NAMALWA (cell line): ENCODE results near the gene GALNT5.
"Not testable (repeated sequence)": the region's sequence is repeated elsewhere in the genome, so short reads cannot be mapped to it uniquely, and the experiment has no call there.

ENCODE experiments used
- DNase-seq: peaks from one replicate; pipeline ENCODE4 v3.0.0-alpha.2; 2015; ENCODE audit warnings: low spot score

Gene GALNT5

DNA sequence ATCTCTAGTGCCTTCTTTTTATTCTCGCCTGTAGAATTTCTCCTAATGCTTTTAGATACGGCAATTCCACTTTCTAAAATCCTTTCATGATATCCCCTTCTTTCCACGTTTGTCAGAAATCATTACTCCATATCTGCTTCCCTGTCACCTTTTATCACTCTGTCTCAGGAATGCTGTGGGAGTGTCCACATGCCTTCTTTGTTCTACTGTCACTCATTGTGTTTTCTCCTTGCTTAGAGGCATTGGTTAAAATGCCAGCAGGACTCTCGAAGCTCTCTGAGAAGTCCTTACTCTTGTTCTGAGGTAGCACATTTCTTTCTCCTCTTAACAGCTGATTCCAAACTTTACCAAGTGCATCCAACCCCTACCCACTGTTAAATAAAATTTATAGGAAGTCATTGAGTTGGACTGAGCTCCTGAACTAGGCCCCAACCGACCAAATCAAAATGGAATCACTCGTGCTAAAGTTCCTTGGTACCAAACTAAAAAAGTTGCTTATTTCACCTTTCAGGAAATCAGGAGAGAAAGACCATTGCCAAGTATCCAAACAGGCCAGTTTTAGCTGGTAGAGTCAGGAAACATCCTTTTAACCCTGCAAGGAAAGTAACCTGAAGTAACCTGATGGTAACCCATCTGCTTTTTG, 10.6 kb upstream of the GALNT5 start:
- DNase-seq: no peak

DNA sequence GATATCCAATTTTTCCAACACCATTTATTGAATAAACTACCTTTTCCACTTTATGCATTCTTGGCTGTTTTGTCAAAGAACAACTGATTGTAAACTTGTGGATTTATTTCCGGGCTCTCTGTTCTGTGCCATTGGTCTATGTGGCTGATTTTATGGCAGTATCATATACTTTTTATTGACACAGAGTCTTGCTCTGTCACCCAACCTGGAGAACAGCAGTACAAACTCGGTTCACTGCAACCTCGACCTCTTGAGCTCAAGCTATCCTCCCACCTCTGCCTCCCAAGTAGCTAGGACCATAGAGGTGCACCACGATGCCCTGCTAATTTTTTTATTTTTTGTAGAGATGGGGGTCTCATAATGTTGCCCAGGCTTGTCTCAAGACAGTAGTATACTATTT, 6.7 kb upstream of the GALNT5 start:
- no peak for DNase-seq

DNA sequence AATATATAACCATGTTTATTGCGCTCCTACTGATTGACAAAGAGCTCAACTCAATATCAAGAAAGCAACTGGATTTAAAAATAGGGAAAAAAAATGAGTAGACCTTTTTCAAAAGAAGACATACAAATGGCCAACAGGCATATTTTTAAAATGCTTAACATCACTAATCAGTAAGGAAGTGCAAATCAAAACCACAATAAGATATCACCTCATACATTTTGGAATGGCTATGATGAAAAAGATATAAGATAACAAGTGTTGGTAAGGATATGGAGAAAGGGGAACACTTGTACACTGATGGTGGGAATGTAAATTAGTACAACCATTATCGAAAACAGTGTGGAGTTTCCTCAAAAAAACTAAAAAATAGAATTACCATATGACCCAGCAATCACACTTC, 5.6 kb upstream of the GALNT5 start:
- no peak for DNase-seq

DNA sequence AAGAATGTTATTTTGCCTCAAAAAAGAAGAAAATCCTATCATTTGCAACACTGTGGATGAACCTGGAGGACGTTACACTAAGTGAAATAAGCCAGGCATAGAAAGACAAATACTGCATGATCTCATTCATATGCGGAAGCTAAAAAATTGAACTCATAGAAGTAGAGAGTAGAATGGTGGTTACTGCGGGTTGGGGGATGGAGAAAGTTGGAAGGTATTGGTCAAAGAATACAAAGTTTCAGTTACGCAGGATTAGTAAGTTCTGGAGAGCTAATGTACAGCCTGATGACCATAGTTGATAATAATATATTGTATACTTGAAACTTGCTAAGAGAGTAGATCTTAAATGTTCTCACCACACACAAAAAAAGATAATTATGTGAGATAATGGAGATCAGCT, 5.0 kb upstream of the GALNT5 start:
- DNase-seq: no peak

DNA sequence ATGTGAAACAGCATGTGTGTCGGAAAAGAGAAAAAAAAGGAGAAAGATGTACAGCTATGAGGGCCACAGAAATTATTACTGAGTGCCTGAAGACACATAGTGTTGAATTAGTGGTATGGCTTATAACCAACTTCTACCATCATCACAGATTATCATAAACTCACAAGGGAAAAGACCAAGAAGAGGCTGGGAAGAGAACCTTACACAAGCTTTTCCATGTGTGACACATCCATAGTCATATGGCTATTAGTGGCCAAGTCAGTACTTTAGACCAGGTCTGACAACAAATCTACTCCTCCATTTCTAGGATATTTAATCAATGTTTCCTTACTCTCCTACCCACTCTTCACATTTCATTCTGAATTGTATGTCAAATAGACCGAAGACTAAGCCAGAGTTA, 3.5 kb upstream of the GALNT5 start:
- no peak for DNase-seq

DNA sequence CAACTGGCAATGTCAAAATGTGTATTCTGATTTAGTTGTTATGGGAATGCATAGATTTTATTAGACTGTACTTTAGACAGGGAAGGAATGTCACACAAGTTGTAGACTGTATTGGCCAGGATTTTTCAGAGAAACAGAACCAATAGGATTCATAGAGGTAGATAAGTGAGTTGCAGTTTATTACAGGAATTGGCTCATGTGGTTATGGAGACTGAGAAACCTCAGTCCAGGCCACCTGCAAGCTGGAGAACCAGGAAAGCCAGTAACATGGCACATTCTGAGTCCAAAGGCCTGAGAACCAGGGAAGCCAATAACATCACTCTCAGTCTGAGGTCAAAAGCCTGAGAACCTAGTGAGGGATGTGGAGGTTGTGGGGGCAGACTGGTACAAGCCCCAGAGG, 1.8 kb upstream of the GALNT5 start:
- no peak for DNase-seq

DNA sequence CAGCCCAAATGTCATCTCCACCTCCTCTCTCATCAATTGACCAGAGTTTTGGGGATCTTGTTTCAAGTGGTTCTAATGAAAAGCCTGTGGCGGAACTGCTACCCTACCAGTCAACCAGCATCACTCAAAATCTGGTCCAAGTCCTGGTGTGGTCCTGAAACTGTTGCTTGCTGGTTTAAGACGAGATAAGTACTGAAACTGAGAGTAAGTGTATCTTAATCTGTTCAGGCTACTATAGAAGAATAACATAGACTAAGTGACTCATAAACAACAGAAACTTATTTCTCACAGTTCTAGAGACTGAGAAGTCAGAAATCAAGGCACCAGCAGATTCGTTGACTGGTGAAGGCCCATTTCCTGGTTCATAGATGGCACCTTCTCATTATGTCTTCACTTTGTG, 879 bp upstream of the GALNT5 start:
- no peak for DNase-seq

DNA sequence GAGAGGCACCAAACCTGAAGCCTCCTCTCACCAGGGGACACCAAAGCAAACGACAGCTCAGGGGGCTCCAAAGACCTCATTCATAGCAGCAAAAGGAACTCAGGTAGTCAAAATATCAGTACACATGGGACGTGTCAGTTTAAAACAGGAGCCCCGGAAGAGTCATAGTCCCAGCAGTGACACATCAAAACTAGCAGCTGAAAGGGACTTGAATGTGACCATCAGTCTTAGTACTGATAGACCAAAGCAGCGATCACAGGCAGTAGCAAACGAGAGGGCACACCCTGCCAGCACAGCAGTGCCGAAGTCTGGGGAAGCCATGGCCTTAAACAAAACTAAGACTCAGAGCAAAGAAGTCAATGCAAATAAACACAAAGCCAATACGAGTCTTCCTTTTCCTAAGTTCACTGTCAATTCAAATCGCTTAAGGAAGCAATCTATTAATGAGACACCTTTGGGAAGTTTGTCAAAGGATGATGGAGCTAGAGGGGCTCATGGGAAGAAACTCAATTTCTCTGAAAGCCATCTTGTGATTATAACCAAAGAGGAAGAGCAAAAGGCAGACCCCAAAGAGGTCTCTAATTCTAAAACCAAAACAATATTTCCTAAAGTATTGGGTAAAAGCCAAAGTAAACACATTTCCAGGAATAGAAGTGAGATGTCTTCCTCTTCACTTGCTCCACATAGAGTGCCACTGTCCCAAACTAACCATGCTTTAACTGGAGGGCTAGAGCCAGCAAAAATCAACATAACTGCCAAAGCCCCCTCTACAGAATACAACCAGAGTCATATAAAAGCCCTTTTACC, 1.2 kb downstream of the GALNT5 start:
- DNase-seq: no peak

DNA sequence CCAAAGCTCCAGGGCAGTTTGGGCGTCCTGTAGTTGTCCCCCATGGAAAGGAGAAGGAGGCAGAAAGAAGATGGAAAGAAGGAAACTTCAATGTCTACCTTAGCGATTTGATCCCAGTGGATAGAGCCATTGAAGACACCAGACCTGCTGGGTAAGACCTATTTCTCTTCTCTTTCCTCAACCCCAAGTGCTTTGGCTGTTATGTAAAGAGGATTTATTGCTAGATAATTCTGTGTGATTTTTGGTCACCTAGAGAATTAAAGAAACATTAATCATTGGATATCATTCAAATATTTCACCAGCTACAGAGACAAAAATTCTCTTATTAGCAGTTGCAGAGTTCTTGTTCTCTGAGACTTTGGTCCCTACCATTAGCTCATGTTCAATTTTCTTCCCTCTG, 1.9 kb downstream of the GALNT5 start:
- no peak for DNase-seq

DNA sequence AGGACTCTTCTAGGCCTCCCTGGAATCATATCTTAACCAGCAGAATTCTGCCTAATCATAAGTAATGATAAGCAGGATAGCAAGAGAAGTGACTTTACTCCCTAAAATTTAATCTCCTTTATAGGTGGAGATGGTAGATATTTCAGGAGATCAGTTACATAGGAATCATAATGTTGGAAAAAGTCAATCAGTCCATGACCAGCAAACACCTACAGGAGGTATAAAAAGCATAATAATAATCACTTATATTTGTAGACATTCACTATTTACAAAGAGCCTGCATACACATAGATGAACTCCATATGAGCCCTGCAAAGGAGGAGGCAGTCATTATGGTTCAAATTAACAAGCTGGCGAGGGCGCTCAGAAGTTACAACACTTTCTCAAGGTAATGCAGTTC, 2.5 kb downstream of the GALNT5 start:
- no peak for DNase-seq

DNA sequence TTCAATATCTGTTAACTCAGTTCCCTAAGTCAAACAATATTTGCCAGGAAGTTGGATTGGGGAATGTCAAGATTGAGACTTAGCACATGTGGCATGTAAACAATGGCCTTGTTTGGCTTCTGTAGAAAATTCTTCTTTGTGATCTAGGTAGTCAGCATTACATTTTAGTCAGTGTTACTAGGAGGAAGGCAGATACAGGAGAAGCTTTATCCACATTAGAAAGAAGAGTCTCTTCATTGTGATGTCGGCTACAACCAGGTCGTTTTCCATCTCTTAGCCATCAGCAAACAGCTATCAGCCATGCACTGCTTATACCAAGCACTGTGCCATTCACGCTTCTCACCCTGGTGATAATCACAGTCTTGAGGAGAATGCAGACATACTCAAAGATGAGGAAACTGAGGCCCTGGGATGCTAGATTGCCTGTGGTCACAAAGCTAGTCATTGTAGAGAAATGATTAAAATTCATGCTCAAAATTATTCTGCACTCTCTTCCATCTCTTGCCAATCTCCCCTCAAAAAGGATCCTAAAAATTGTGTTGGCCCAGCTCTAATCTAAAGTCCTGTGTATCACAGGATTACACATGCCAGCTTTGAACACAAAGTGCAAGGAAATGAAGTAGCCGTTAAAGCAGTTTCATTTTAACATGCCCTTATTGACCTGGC, 3.2 kb downstream of the GALNT5 start:
- DNase-seq: no peak

DNA sequence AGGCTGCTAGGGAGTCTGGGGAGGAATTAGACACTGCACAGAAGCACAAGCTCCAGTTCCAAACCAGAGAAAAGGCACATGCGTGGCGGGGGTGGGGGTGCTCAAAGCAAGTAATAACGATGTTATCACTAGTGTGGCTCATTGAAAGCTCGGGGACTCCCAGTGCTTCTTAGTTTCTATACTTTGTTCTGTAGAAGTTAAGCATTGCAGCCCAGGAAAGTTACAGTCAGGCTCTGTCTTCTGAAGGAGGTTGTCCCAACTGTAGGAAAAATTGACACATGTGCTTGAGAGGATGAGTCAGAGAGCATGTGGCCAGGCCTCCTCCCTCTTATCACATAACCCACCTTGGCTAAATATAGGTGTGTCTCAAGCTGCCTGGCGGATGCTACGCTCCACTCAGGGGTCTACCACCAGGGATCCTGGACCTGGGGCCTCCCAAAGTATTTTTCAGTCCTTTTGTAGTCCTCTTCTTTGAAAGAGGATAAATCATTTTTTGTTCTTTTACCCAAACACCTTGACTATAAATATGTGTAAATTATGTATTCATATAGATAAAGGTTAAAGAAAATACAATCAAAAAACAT, 3.8 kb downstream of the GALNT5 start:
- no peak for DNase-seq

DNA sequence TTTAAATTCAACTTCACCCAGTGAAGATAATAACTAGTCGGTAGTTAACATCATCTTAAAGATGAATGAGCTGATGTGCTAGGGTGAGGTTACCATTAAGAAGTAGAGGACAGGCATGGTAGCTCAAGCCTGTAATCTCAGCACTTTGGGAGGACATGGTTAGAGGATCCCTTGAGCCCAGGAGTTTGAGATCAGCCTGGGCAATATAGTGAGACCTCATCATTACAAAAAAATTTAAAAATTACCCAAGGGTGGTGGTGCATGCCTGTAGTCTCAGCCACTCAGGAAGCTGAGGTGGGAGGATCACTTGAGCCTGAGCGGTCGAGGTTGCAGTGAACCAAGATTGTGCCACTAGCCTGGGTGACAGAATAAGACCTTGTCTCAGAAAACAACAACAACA, 4.7 kb downstream of the GALNT5 start:
- no peak for DNase-seq

DNA sequence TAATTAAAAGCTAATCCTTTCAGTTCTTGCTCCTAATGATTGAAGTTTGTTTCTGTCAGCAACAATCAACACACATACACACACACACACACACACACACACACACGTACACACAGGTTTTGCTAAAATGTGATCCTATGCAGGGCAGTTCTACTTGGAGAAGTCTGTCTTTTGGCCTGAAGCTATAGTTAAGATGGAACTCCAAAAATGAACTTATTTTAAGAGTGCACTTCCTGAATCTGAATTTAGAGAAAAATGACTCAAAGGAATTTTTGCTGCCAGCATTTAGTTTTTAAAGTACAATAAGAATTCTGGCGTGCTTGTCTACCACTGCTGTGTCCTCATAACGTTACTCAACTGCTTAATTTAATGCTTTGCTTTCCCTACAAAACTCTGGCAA, 6.6 kb downstream of the GALNT5 start:
- DNase-seq: no peak

DNA sequence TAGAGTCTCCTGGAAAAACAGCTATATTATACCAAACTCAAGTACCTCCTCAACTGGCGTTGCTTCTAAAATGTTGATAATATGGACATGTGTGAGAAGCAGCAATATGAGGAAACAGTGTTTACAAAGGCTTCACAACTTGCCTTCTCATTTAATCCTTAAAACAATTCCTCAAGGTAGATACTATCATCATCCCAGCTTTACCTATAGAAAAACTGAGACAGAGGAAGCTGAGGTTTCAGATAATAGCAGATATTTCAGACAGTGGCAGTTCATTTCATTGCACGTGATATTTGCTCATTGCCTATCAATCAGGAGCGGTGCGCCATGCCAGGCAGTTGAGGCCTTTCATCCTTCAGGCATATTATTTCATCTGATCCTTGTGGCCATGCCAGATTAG, 8.3 kb downstream of the GALNT5 start:
- DNase-seq: no peak

DNA sequence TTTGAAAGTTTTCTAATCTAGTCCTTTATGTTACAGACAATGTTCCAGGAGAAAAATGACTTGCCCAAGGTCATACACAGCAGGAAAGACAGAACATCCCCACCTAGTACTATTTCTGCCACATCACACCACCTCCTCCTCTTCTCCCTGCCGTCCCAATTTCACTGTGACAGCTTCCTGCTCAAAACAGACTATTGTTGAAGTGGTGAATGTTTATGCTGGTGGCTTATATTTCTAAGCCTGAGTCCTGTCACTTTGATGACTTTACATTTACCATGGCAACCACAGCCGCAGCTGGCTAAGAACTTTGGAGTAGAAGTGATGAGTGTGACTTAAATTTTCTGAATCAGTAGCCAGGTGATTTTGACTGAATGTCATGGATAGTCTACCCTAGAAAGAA, 10.0 kb downstream of the GALNT5 start:
- DNase-seq: no peak

DNA sequence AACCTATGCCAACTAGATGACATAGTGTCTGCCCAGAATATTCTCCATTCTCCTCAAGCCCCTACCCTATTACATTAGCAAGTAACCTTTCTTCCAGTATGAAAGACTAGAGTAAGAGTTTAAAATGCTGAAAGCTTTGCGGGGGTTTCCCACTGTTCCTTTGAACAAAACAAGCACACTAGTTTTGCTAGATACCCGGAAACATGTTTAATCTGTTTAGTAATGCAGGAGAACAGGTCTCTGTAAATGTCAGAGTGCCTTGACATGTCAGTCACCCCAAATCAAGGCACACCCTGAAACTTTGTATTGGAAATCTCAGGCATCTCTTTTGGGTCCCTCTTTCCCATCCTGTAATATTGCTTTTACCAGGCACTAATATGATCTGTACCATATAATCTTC, 11.6 kb downstream of the GALNT5 start:
- no peak for DNase-seq

DNA sequence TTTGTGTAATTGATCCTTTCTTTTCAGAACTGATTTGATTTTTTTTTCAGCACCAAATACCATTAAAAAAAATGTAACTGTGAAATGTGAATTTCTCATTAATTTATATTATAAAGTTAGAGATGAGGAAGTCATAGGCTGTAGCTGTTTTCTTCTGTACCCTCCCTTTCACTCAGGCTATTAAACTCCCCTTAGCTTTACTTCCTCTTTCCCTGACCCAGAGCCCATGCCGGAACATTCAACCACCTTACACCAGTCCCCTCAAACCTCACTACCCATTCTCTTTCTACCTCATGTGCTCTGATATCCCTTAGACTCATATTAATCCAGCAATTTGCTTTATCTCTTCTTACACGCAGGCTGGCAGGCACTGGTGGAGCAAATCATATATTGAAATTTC, 12.4 kb downstream of the GALNT5 start:
- DNase-seq: peak; percentile 15

DNA sequence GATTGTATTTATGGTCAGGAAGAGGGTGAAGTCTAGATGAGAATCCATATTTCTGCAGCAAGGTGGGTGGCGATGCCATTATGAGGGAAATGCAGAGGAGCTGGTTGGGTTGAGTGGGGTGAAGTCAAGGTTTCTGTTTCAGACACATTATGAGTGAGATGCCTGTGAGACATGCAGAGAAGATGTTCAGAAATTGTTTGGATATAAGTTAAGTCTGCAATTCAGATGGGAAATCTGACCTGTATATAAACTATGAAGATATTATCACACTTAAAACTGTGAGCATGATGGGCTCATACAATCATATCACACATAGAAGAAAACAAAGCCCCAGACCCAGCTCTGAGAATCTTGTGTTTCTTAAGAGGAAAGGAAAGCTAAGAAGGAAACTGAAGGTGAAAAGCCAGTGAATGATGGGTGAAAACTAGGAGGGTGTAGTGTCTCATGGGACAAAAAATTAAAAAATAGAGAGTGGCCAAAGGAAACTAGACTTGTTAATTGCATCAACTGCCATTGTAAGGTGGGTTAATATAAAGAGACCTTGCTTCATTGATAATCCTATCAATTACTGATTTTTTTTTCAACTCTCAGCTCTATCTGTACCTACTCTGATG, 14.2 kb downstream of the GALNT5 start:
- DNase-seq: no peak

DNA sequence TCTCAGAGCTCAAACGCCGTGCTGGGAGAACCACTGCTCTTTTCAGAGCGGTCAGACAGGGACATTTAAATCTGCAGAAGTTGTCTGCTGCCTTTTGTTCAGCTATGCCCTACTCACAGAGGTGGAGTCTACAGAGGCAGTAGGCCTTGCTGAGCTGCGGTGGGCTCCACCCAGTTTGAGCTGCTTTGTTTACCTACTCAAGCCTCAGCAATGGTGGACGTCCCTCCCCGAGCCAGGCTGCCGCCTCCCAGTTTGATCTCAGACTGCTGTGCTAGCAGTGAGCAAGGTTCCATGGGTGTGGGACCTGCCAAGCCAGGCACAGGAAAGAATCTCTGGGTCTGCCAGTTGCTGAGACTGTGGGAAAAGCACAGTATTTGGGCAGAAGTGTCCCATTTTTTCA, 21.8 kb downstream of the GALNT5 start:
- DNase-seq: not testable (repeated sequence)

DNA sequence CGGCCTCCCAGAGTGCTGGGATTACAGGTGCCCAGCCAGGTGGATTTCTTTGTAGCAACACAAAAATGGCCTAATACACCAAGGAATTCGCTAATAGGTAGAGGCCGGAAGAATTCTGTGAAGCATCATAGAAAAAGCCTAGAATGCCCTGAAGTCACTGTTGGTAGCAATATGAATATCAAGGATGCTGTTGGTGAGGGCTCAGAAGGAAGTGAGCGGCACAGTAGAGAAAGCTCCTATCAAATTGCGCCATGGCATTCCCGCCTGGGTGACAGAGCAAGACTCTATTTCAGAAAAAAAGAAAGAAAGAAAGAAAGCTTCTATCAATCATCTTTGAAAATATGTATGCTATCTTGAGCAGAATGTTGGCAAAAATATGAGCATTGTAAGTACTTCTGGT, 23.8 kb downstream of the GALNT5 start:
- DNase-seq: no peak

DNA sequence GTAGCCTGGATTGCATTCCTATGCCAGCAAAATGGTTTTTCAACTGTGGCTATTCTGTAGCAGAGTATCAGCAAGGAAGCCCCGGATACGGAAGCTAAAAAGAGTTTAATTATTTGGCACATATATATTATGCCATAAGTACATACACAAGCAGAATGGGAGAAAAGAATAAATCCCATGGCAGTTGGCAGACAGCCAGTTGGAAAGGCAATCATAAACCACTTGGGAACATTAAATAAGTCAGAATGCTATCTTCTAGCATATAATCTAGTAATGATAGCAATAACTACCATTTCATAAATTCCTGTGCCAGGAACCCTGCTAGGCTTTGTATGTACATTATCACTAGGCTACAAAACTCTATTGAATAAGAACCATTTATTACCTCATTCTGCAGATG, 26.0 kb downstream of the GALNT5 start:
- DNase-seq: no peak

DNA sequence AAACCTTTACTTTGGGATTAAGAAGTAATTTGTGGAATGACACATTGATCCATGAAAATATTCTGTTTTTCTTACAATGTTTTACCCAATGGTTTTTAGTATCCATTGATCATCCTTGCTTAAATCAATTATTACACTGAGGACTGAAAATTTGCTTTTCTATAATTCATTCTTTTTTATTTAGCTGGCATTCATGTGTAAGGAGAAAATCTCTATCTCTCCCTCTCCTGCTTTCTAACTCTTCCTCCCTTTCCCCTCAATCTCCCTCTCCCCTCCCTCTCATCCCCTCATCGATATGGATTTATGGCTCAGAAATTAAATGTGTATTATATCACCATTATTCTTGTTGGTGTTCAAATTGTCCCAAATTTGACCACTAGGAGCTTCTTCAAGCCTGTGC, 29.7 kb downstream of the GALNT5 start:
- no peak for DNase-seq
